ENCODE measurements around the gene SLC25A47. TPM values are rescaled to one million over a fixed set of nuclear protein-coding genes. Genes with fewer than 3 reads are reported as not detected.

Gene SLC25A47, protein sequence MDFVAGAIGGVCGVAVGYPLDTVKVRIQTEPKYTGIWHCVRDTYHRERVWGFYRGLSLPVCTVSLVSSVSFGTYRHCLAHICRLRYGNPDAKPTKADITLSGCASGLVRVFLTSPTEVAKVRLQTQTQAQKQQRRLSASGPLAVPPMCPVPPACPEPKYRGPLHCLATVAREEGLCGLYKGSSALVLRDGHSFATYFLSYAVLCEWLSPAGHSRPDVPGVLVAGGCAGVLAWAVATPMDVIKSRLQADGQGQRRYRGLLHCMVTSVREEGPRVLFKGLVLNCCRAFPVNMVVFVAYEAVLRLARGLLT
- total RNA-seq: not detected

DNA sequence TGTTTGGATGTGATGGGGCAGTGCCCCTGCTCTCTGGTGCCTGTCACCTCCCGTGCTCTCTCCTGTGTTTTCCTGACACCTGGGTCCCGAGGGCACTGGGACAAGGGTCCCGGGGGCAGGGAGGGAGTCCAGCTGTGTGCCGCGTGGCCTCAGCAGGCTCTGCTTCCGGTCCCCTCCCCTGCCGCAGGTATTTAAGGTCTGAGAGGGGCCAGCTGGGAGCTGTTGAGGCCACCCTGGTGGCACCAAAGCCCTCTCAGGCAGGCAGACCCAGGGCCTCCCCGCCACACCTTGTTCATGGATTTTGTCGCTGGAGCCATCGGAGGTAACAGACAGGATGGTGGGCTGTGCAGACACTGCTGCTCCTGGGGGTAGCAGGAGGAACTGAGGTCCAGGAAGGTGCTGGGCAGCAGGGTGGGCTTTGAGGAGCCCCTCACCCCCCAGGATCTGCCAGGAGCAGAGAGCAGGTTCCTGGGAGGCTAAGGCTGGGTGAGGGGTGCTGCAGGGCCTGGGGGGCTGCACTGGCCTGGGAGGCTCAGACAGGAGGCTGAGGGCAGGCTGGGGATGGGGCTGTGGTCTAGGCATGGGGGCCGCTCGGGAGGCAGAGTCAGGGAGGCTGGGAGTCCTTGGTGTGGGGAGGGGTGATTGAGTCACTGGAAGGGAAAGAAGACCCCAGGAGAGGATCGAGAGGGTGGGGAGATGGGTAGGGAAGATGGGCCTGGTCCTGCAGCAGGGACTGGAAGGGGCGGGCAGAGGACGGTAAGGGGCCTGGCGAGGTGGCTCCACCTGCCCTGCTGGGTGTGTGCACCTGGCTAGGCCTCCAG, at the start of gene SLC25A47:
Gene SLC25A47, plus strand, starts transcription at position 219 of the 821 bp plus-strand sequence. Its CDS starts 76 bp downstream, at position 295.
- TF ChIP-seq, protein P1, sequence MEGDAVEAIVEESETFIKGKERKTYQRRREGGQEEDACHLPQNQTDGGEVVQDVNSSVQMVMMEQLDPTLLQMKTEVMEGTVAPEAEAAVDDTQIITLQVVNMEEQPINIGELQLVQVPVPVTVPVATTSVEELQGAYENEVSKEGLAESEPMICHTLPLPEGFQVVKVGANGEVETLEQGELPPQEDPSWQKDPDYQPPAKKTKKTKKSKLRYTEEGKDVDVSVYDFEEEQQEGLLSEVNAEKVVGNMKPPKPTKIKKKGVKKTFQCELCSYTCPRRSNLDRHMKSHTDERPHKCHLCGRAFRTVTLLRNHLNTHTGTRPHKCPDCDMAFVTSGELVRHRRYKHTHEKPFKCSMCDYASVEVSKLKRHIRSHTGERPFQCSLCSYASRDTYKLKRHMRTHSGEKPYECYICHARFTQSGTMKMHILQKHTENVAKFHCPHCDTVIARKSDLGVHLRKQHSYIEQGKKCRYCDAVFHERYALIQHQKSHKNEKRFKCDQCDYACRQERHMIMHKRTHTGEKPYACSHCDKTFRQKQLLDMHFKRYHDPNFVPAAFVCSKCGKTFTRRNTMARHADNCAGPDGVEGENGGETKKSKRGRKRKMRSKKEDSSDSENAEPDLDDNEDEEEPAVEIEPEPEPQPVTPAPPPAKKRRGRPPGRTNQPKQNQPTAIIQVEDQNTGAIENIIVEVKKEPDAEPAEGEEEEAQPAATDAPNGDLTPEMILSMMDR (IDR thresholded peaks at IDR 0.05): no peak
- TF ChIP-seq POLR2A (IDR thresholded peaks at IDR 0.05): no peak
- WGBS, 2 donors: 88% methylated on average over 7 to 12 of the region's 16 CpGs
- no peaks in the 10 kb centered on the region for H3K27me3 ChIP-seq
- H3K27ac ChIP-seq: no peak within 1 kb of the TSS
- H3K4me3 ChIP-seq: no peak within 1 kb of the TSS
- DNase-seq (no peak), ATAC-seq (no peak)
- no peaks in the 10 kb centered on the region for H3K36me3 ChIP-seq (replicated peaks in 1 of 2; ENCODE audit: insufficient read depth in 1 of 2, low read depth in 2 of 2)
- intact Hi-C loops (cut with DNase I): no loop called here
- no peaks in the 10 kb centered on the region for H3K9me3 ChIP-seq
- peaks cover 6% of the 10 kb centered on the region for H3K4me1 ChIP-seq

DNA sequence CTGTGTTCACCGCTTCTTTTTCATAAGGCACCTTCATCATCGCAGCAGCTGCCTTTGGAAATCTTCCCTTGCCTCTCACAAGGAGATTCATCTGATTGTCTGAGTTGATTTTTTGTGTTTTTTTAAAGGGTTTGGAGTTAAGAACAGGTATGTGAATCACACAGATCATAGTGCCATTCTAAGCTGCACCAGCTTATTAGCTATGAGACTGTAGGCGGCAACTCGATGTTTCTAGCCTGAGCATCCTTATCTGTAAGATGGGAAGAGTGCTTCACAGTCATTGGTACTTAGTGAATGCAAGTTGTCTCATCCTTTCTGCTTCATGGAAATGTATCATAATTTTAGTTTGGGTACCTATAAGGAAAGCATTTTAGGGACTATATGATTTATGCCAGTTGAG, 48.9 kb upstream of the SLC25A47 start:
- H3K4me3 ChIP-seq: no peak overlapping the region
- peaks cover 0 to 3% of the 10 kb centered on the region in 2 donors for H3K36me3 ChIP-seq (replicated peaks in 1 of 2; ENCODE audit: insufficient read depth in 1 of 2, low read depth in 2 of 2)
- TF ChIP-seq, protein P1 (IDR thresholded peaks at IDR 0.05): no peak
- no peak for TF ChIP-seq POLR2A (IDR thresholded peaks at IDR 0.05)
- DNase-seq (no peak), ATAC-seq (no peak)
- WGBS, 2 donors: 96 to 97% methylated on average over 4 of the region's 4 CpGs
- H3K4me1 ChIP-seq: peaks cover 12% of the 10 kb centered on the region
- no peaks in the 10 kb centered on the region for H3K9me3 ChIP-seq
- H3K27me3 ChIP-seq: no peaks in the 10 kb centered on the region
- intact Hi-C loops (cut with DNase I): no loop called here
- H3K27ac ChIP-seq: no peak overlapping the region

DNA sequence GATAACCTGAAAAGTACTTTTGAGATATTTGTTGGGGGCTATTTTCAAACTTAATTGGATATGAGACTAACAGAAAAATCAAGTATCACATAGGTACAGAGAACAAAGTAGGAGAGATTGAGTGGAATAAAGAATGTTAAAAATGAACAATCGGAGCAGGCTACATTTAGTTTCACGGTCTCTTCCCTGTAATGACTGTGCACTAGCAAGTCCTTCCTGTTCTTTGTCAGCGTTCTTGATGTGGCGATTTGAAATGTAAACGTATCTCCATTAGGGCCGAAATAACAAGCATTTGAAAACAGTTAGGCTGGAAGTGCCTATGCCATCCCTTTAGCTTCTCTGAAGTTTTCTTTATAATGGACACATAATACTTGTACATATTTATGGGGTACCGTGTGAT, 47.9 kb upstream of the SLC25A47 start:
- H3K9me3 ChIP-seq: no peaks in the 10 kb centered on the region
- peaks cover 12% of the 10 kb centered on the region for H3K4me1 ChIP-seq
- peaks cover 0 to 3% of the 10 kb centered on the region in 2 donors for H3K36me3 ChIP-seq (replicated peaks in 1 of 2; ENCODE audit: insufficient read depth in 1 of 2, low read depth in 2 of 2)
- no peak overlapping the region for H3K27ac ChIP-seq
- H3K27me3 ChIP-seq: no peaks in the 10 kb centered on the region
- no peak overlapping the region for H3K4me3 ChIP-seq
- WGBS, 2 donors: 57 to 80% methylated on average over 7 of the region's 7 CpGs
- DNase-seq (no peak), ATAC-seq (no peak)
- intact Hi-C loops (cut with DNase I): no loop called here
- no peak for TF ChIP-seq POLR2A (IDR thresholded peaks at IDR 0.05)
- TF ChIP-seq, protein P1 (IDR thresholded peaks at IDR 0.05): no peak

DNA sequence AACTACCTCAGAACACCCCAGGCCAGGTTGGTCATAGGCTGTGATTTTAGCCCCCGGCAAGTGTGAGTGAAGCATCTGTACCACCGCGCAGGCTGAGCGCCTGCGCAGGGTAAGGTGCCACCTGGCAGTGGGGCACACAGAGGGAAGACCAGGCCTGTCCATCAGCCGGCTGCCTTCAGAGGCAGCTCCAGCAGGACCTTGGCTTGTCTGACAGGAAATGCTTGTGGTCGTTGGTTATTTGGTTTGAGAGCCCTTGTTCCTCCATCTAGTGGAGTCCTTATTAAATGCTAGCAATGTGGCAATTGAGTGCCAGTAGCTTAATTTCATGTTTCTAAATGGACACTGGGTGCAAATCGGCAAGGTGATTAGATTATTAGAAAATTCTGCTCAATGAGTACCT, 44.4 kb upstream of the SLC25A47 start:
- no peaks in the 10 kb centered on the region for H3K4me1 ChIP-seq
- no peak overlapping the region for H3K27ac ChIP-seq
- DNase-seq (no peak), ATAC-seq (no peak)
- H3K9me3 ChIP-seq: no peaks in the 10 kb centered on the region
- no peaks in the 10 kb centered on the region for H3K27me3 ChIP-seq
- peaks cover 0 to 3% of the 10 kb centered on the region in 2 donors for H3K36me3 ChIP-seq (replicated peaks in 1 of 2; ENCODE audit: insufficient read depth in 1 of 2, low read depth in 2 of 2)
- TF ChIP-seq, protein P1 (IDR thresholded peaks at IDR 0.05): no peak
- TF ChIP-seq POLR2A (IDR thresholded peaks at IDR 0.05): no peak
- intact Hi-C loops (cut with DNase I): no loop called here
- whole genome bisulfite sequencing, 2 donors: 50 to 66% methylated on average over 7 to 8 of the region's 8 CpGs
- H3K4me3 ChIP-seq: no peak overlapping the region

All from body of pancreas (tissue), 4 donors.